Measurements from ENCODE around the gene CCT8L2.
"Not testable (repeated sequence)": the region's sequence is repeated elsewhere in the genome, so short reads cannot be mapped to it uniquely, and the experiment has no call there.

DNA sequence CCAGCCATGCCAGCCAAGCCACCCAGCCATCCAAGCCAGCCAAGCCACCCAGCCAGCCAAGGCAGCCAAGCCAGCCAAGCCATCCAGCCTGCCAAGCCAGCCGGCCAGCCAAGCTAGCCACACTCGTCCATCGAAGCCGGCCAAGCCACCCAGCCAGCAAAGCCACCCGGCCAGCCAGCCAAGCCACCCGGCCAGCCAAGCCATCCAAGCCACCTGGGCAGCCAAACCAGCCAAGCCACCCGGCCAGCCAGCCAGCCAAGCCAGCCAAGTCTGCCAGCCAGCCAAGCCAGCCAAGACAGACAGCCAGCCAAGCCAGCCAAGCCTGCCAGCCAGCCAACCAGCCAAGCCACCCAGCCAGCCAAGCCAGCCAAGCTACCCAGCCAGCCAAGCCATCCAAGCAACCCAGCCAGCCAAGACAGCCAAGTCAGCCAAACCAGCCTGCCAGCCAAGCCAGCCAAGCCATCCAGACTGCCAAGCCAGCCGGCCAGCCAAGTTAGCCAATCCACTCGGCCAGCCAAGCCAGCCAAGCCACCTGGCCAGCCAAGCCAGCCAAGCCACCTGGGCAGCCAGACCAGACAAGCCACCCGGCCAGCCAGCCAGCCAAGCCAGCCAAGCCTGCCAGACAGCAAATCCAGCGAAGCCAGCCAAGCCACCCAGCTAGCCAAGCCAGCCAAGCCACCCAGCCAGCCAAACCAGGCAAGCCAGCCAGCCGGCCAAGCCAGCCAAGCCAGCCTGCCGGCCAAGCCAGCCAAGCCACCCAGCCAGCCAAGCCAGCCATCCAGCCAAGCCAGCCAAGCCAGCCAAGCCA lies 24.8 kb downstream of the CCT8L2 start:
- not testable (repeated sequence) for TF ChIP-seq CTCF, POLR2A (IDR thresholded peaks at IDR 0.05)

Measured in esophagus squamous epithelium (tissue), 4 donors.